Adrenal gland (tissue), 5 donors: ENCODE results near the gene DSE.

Experiments
- CTCF ChIP-seq, 6 experiments: fragments of 450-650 bp in 4 of 6; fragments of 200-600 bp in 2 of 6; sonication (generic) in 1 of 6; IDR thresholded peaks; 1 replicate in 5 of 6; 2 replicates in 1 of 6; pipeline versions ENCODE4 v1.5.1 to v1.8.0; 2016 to 2021; ENCODE audit warnings: antibody characterized with exemption in 6 of 6, mild to moderate bottlenecking in 2 of 6, moderate library complexity in 1 of 6
- POLR2A ChIP-seq, 2 donors: fragments of 450-650 bp; IDR thresholded peaks; one replicate each; pipeline ENCODE4 v1.6.1; 2017; ENCODE audit warnings: antibody characterized with exemption in 2 of 2, mild to moderate bottlenecking in 2 of 2, moderate library complexity in 1 of 2
- donor health status: DM: no; HTN: no; CAD: no.

GRCh38 chr6:116349216-116349615, 21.5 kb upstream of the DSE start:
- TF ChIP-seq CTCF (IDR thresholded peaks at IDR 0.05) (no peak), POLR2A (IDR thresholded peaks at IDR 0.05) (no peak)
